ENCODE measurements around the gene RBM47. TPM values are rescaled to one million over a fixed set of nuclear protein-coding genes. Genes with fewer than 3 reads are reported as not detected.
"Not testable (repeated sequence)": the region's sequence is repeated elsewhere in the genome, so short reads cannot be mapped to it uniquely, and the experiment has no call there.

Gene RBM47
- total RNA-seq, 1 donor from 2014 or later: 4.6 TPM

DNA sequence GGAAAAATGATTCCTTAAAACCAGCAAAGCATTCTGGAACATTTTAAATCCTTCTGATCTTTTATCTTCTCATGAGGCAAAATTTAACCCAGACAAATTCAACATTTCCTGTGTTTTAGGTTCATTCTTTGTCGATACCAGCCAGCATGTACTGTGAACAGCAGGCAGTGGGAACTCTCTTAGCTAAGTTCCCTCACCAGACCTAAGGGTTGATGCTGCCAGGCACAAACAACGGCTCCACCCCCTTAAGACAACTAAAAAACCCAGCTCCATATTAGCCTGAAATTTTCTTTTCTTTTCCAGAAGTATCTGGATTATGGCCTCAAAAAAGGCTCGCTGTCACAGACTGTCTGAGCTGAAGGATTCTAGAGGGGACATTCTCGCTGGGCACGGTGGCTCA is 2.4 kb upstream of the RBM47 start:
- H3K4me1 Mint-ChIP-seq (ENCODE audit: unreplicated experiment): peaks cover 21% of the 10 kb centered on the region
- H3K4me3 Mint-ChIP-seq (ENCODE audit: unreplicated experiment): no peak overlapping the region
- no peaks in the 10 kb centered on the region for H3K9me3 Mint-ChIP-seq (ENCODE audit: unreplicated experiment)
- no peak for TF ChIP-seq CTCF (IDR thresholded peaks at IDR 0.05; ENCODE audit: unreplicated experiment)
- DNase-seq (ENCODE audit: low spot score): no peak
- H3K27ac Mint-ChIP-seq (ENCODE audit: unreplicated experiment): no peak overlapping the region
- H3K27me3 Mint-ChIP-seq (ENCODE audit: unreplicated experiment): peaks cover 2% of the 10 kb centered on the region
- H3K36me3 Mint-ChIP-seq (ENCODE audit: low read depth, unreplicated experiment): no peaks in the 10 kb centered on the region

GRCh38 chr4:40630335-40631021 is 814 bp upstream of the RBM47 start:
- no peak for TF ChIP-seq CTCF (IDR thresholded peaks at IDR 0.05; ENCODE audit: unreplicated experiment)
- peaks cover 2% of the 10 kb centered on the region for H3K27me3 Mint-ChIP-seq (ENCODE audit: unreplicated experiment)
- peak overlapping the region; percentile 94 for H3K4me3 Mint-ChIP-seq (ENCODE audit: unreplicated experiment)
- H3K9me3 Mint-ChIP-seq (ENCODE audit: unreplicated experiment): no peaks in the 10 kb centered on the region
- H3K4me1 Mint-ChIP-seq (ENCODE audit: unreplicated experiment): peaks cover 28% of the 10 kb centered on the region
- DNase-seq (ENCODE audit: low spot score): peak; percentile 52
- no peak overlapping the region for H3K27ac Mint-ChIP-seq (ENCODE audit: unreplicated experiment)
- H3K36me3 Mint-ChIP-seq (ENCODE audit: low read depth, unreplicated experiment): no peaks in the 10 kb centered on the region

DNA sequence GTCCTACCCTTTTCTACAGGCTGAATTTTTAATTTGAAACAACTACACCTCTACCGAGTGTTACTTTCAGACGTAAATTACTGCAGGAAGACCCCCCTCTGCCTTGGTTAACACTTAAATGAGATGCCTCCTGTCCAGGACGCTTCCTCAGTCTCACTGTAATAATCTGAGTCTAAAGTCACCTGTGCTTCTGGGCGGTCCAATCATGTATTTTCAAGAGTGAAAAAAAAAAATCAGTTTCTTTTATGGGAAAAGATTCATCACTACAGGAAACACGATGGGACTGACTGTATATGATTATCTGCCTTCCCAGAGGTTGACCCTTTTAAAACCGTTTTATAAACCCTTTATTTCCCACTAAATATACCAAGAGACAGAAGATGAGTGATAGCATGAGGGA is 776 bp downstream of the RBM47 start:
- Mint-ChIP-seq H3K36me3 (ENCODE audit: low read depth, unreplicated experiment) (no peaks in the 10 kb centered on the region), H3K27ac (ENCODE audit: unreplicated experiment) (peak overlapping the region; percentile 49), H3K9me3 (ENCODE audit: unreplicated experiment) (no peaks in the 10 kb centered on the region), H3K4me3 (ENCODE audit: unreplicated experiment) (peak overlapping the region; percentile 94), H3K27me3 (ENCODE audit: unreplicated experiment) (peaks cover 2% of the 10 kb centered on the region), H3K4me1 (ENCODE audit: unreplicated experiment) (peaks cover 28% of the 10 kb centered on the region)
- TF ChIP-seq CTCF (IDR thresholded peaks at IDR 0.05; ENCODE audit: unreplicated experiment): no peak
- DNase-seq (ENCODE audit: low spot score): no peak

GRCh38 chr4:40628407-40628806 is 1.3 kb downstream of the RBM47 start:
- not testable (repeated sequence) for H3K27ac Mint-ChIP-seq (ENCODE audit: unreplicated experiment); H3K36me3 Mint-ChIP-seq (ENCODE audit: low read depth, unreplicated experiment); H3K27me3 Mint-ChIP-seq (ENCODE audit: unreplicated experiment); H3K9me3 Mint-ChIP-seq (ENCODE audit: unreplicated experiment); DNase-seq (ENCODE audit: low spot score)
- H3K4me1 Mint-ChIP-seq (ENCODE audit: unreplicated experiment): peaks cover 28% of the 10 kb centered on the region
- H3K4me3 Mint-ChIP-seq (ENCODE audit: unreplicated experiment): peak overlapping the region; percentile 0

DNA sequence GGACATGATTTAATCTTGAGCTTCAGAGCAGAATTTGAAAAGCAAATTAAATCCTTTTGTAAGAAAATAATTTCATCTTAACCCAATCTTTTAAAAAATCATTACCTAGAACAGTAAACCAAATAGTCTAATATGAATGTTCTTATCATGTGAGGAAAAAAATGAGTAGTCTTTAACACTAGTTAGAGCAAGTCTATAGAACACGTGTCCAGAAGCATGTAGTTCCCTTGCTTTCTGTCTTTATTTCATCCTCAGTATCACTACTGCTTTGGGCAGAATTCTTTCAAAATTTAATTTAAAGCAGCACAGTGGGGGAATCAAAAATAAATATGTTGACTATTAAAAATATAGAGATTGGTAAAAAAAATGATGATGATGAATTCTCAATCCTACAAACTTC is 2.1 kb downstream of the RBM47 start:
- H3K27me3 Mint-ChIP-seq (ENCODE audit: unreplicated experiment): peaks cover 2% of the 10 kb centered on the region
- no peak for TF ChIP-seq CTCF (IDR thresholded peaks at IDR 0.05; ENCODE audit: unreplicated experiment)
- H3K36me3 Mint-ChIP-seq (ENCODE audit: low read depth, unreplicated experiment): no peaks in the 10 kb centered on the region
- H3K4me3 Mint-ChIP-seq (ENCODE audit: unreplicated experiment): no peak overlapping the region
- H3K4me1 Mint-ChIP-seq (ENCODE audit: unreplicated experiment): peaks cover 28% of the 10 kb centered on the region
- no peak for DNase-seq (ENCODE audit: low spot score)
- no peaks in the 10 kb centered on the region for H3K9me3 Mint-ChIP-seq (ENCODE audit: unreplicated experiment)
- H3K27ac Mint-ChIP-seq (ENCODE audit: unreplicated experiment): no peak overlapping the region

Measured in endothelial cell (in vitro differentiated cells).